ENCODE results near the gene RSU1. TPM values are rescaled to one million over a fixed set of nuclear protein-coding genes. Genes with fewer than 3 reads are reported as not detected.

Gene RSU1
- total RNA-seq, 1 donor from 2014 or later: 37.3 TPM

- peaks cover 8% of the 10 kb centered on the region for H3K36me3 Mint-ChIP-seq
- no peak for TF ChIP-seq CTCF (conservative IDR thresholded peaks at IDR 0.05)
- no peak for DNase-seq (ENCODE audit: extremely low spot score, unreplicated experiment)
- H3K9me3 Mint-ChIP-seq: no peaks in the 10 kb centered on the region
- peaks cover 12% of the 10 kb centered on the region for H3K4me1 Mint-ChIP-seq (ENCODE audit: unreplicated experiment)
- no peaks in the 10 kb centered on the region for H3K27me3 Mint-ChIP-seq
- no peak overlapping the region for H3K27ac Mint-ChIP-seq
- no peak overlapping the region for H3K4me3 Mint-ChIP-seq
These were observed 36.8 kb downstream of the RSU1 start for GRCh38 chr10:16780338-16780880.

- Mint-ChIP-seq H3K4me1 (ENCODE audit: unreplicated experiment) (peaks cover 12% of the 10 kb centered on the region), H3K4me3 (no peak overlapping the region), H3K27ac (no peak overlapping the region), H3K9me3 (no peaks in the 10 kb centered on the region), H3K36me3 (peaks cover 4% of the 10 kb centered on the region), H3K27me3 (no peaks in the 10 kb centered on the region)
- no peak for TF ChIP-seq CTCF (conservative IDR thresholded peaks at IDR 0.05)
- no peak for DNase-seq (ENCODE audit: extremely low spot score, unreplicated experiment)
These were observed 37.8 kb downstream of the RSU1 start for GRCh38 chr10:16779384-16779915.

- H3K4me1 Mint-ChIP-seq (ENCODE audit: unreplicated experiment): peaks cover 12% of the 10 kb centered on the region
- H3K9me3 Mint-ChIP-seq: no peaks in the 10 kb centered on the region
- no peak for DNase-seq (ENCODE audit: extremely low spot score, unreplicated experiment)
- H3K36me3 Mint-ChIP-seq: peaks cover 4% of the 10 kb centered on the region
- no peak overlapping the region for H3K4me3 Mint-ChIP-seq
- peak overlapping the region; percentile 4 for H3K27ac Mint-ChIP-seq
- no peaks in the 10 kb centered on the region for H3K27me3 Mint-ChIP-seq
- peak; percentile 94 for TF ChIP-seq CTCF (conservative IDR thresholded peaks at IDR 0.05)
These were observed 39.5 kb downstream of the RSU1 start for GRCh38 chr10:16777473-16778370.

GRCh38 chr10:16776896-16777295, 40.3 kb downstream of the RSU1 start:
- Mint-ChIP-seq H3K4me3 (no peak overlapping the region), H3K9me3 (no peaks in the 10 kb centered on the region), H3K27me3 (no peaks in the 10 kb centered on the region), H3K36me3 (peaks cover 4% of the 10 kb centered on the region), H3K27ac (no peak overlapping the region), H3K4me1 (ENCODE audit: unreplicated experiment) (peaks cover 14% of the 10 kb centered on the region)
- DNase-seq (ENCODE audit: extremely low spot score, unreplicated experiment): no peak
- TF ChIP-seq CTCF (conservative IDR thresholded peaks at IDR 0.05): no peak

- Mint-ChIP-seq H3K9me3 (no peaks in the 10 kb centered on the region), H3K36me3 (peaks cover 4% of the 10 kb centered on the region), H3K4me1 (ENCODE audit: unreplicated experiment) (peaks cover 12% of the 10 kb centered on the region), H3K4me3 (no peak overlapping the region), H3K27ac (no peak overlapping the region), H3K27me3 (no peaks in the 10 kb centered on the region)
- DNase-seq (ENCODE audit: extremely low spot score, unreplicated experiment): no peak
- no peak for TF ChIP-seq CTCF (conservative IDR thresholded peaks at IDR 0.05)
These were observed 43.9 kb downstream of the RSU1 start for GRCh38 chr10:16773334-16773733.
